Tibial artery (tissue), 4 donors: ENCODE results near the gene PRKAA1.
A peak's percentile ranks its signal among the peaks of the same experiment; 100 is the strongest.
"Not testable (repeated sequence)": the region's sequence is repeated elsewhere in the genome, so short reads cannot be mapped to it uniquely, and the experiment has no call there.

Source experiments
- DNase-seq, 2 donors: peaks; one replicate each; pipeline ENCODE4 v3.0.0-alpha.2; 2019
- H3K27ac ChIP-seq, 2 donors: fragments of 200-600 bp; sonication (generic) in 1 of 2; 1 replicate in 1 of 2; 2 replicates in 1 of 2; pipeline ENCODE4 v1.5.1; 2018 to 2019; ENCODE audit warnings: mild to moderate bottlenecking in 1 of 2
- H3K27me3 ChIP-seq, 2 donors: fragments of 200-600 bp; sonication (generic) in 1 of 2; one replicate each; pipeline versions ENCODE4 v1.5.1 to v1.6.0; 2016 to 2019
- H3K36me3 ChIP-seq, 3 donors: fragments of 200-600 bp; sonication (generic) in 2 of 3; one replicate each; pipeline ENCODE4 v1.5.1; 2016 to 2019; ENCODE audit warnings: mild to moderate bottlenecking in 2 of 3
- H3K4me1 ChIP-seq, 4 donors: fragments of 200-600 bp; sonication (generic) in 2 of 4; 1 replicate in 3 of 4; 2 replicates in 1 of 4; pipeline ENCODE4 v1.5.1; 2016 to 2019
- H3K4me3 ChIP-seq, 2 donors: fragments of 200-600 bp; sonication (generic) in 1 of 2; 1 replicate in 1 of 2; 2 replicates in 1 of 2; pipeline ENCODE4 v1.5.1; 2018 to 2019; ENCODE audit warnings: mild to moderate bottlenecking in 2 of 2
- H3K9me3 ChIP-seq, 3 donors: fragments of 200-600 bp; sonication (generic) in 1 of 3; one replicate each; pipeline ENCODE4 v1.5.1; 2016 to 2019
- intact Hi-C: fragments of 100-400 bp; cut with DNase I; formaldehyde crosslinking; loops from one replicate; pipeline ENCODE4 v1.15.0; 2023; ENCODE audit warnings: low total_unique reads
- TF ChIP-seq, protein P1 (sequence below), 2 experiments: fragments of 200-600 bp in 1 of 2; fragments of 450-650 bp in 1 of 2; IDR thresholded peaks; one replicate each; pipeline ENCODE4 v1.5.1; 2017 to 2019; ENCODE audit warnings: antibody characterized with exemption in 2 of 2, mild to moderate bottlenecking in 1 of 2, moderate library complexity in 1 of 2

The PRKAA1 gene

DNA sequence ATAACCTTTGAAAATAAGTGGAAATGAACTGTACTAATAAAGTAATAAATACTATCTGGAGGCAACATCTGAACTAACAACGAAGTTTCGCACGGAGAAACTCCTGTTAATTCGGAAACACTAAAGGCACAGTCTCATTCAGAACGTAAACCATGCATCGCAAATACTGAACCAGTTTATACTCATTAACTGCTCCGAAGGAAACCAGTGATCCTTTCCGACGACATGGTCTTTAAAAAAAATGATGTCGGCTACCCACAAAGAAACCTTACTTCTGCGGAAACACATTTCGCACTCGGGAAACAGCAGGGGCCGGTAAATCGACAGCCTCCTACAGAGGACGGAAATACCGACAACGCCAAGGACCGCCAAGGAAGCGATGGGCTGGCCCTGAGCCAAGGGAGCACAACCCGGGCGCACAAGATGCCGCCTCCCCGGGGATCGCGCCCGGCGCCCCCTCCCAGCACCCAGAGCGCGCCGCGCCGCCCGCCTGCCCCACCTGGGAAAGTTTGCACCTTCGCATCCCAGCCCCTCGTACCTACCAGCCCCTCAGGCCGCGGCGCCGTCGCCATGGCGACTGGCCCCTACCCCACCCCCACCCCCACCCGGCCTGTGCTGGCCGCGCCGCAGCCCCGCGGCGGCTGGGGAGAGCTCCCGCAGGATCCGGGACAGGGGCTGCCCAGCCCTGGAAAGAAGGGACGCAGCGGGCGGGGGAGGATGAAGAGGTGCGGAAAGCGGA, 732 bp downstream of the PRKAA1 start:
- Histone ChIP-seq H3K9me3 (no peaks in the 10 kb centered on the region), H3K27ac (peak overlapping the region; percentile 87 to 90), H3K36me3 (no peaks in the 10 kb centered on the region), H3K4me3 (peak overlapping the region; percentile 63 to 89), H3K27me3 (no peaks in the 10 kb centered on the region), H3K4me1 (peaks cover 0 to 43% (median 16%) of the 10 kb centered on the region in 4 donors)
- intact Hi-C loops, result no loop called here
- peak; percentile 71 to 84 for DNase-seq
- TF ChIP-seq, protein P1, sequence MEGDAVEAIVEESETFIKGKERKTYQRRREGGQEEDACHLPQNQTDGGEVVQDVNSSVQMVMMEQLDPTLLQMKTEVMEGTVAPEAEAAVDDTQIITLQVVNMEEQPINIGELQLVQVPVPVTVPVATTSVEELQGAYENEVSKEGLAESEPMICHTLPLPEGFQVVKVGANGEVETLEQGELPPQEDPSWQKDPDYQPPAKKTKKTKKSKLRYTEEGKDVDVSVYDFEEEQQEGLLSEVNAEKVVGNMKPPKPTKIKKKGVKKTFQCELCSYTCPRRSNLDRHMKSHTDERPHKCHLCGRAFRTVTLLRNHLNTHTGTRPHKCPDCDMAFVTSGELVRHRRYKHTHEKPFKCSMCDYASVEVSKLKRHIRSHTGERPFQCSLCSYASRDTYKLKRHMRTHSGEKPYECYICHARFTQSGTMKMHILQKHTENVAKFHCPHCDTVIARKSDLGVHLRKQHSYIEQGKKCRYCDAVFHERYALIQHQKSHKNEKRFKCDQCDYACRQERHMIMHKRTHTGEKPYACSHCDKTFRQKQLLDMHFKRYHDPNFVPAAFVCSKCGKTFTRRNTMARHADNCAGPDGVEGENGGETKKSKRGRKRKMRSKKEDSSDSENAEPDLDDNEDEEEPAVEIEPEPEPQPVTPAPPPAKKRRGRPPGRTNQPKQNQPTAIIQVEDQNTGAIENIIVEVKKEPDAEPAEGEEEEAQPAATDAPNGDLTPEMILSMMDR (IDR thresholded peaks at IDR 0.05), result no peak

DNA sequence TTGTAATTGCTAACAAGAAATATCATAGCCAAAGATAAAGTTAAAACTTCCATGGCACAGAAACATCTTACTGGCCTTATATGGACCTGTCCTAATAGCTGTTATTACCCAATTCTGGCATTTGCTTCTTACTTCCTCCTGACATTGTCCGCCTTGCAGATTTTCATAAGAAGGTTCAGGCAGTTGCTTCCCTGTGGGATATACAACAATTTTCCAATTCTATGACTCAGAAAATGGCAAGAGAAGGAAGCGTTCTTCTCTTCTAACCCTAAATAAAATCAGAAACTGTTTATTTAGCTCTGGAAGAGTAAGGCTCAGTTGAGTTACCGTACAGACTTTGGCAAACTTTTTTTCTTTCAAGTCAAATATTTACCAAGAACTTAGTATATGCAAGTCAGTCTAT, 1.7 kb downstream of the PRKAA1 start:
- TF ChIP-seq, protein P1 (IDR thresholded peaks at IDR 0.05), result no peak
- Histone ChIP-seq H3K4me3 (peak overlapping the region; percentile 63 to 89), H3K36me3 (no peaks in the 10 kb centered on the region), H3K4me1 (peaks cover 0 to 52% (median 17%) of the 10 kb centered on the region in 4 donors), H3K9me3 (no peaks in the 10 kb centered on the region), H3K27ac (peak overlapping the region; percentile 87 to 90), H3K27me3 (no peaks in the 10 kb centered on the region)
- DNase-seq, result no peak
- intact Hi-C loops, result no loop called here

DNA sequence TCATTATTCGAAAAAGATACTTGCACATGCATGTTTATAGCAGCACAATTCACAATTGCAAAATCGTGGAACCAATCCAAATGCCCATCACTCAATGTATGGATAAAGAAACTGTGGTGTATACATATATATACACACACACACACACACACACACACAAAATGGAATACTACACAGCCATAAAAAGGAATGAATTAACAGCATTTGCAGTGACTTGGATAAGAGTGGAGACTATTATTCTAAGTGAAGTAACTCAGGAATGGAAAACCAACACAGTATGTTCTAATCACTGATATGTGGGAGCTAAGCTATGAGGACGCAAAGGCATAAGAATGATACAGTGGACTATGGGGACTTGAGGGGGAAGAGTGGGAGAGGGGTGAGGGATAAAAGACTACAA, 3.3 kb downstream of the PRKAA1 start:
- intact Hi-C loops, DNase-seq, H3K9me3 ChIP-seq, H3K27ac ChIP-seq, H3K4me3 ChIP-seq, H3K27me3 ChIP-seq, H3K36me3 ChIP-seq: not testable (repeated sequence)
- H3K4me1 ChIP-seq, result peaks cover 0 to 67% (median 24%) of the 10 kb centered on the region in 4 donors

DNA sequence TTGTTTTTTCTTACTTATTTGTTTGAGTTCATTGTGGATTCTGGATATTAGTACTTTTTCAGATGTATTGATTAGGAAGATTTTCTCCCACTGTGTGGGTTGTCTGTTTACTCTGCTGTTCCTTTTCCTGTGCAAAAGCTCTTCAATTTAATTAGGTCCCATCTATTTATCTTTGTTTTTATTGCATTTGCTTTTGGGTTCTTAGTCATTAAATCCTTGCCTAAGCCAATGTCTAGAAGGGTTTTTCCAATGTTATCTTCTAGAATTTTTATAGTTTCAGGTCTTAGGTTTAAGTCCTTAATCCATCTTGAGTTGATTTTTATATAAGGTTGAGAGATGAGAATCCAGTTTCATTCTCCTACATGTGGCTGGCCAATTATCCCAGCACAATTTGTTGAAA, 3.8 kb downstream of the PRKAA1 start:
- H3K36me3 ChIP-seq, H3K27ac ChIP-seq, intact Hi-C loops, H3K27me3 ChIP-seq, H3K9me3 ChIP-seq, DNase-seq, H3K4me3 ChIP-seq: not testable (repeated sequence)
- peaks cover 0 to 62% (median 23%) of the 10 kb centered on the region in 4 donors for H3K4me1 ChIP-seq

DNA sequence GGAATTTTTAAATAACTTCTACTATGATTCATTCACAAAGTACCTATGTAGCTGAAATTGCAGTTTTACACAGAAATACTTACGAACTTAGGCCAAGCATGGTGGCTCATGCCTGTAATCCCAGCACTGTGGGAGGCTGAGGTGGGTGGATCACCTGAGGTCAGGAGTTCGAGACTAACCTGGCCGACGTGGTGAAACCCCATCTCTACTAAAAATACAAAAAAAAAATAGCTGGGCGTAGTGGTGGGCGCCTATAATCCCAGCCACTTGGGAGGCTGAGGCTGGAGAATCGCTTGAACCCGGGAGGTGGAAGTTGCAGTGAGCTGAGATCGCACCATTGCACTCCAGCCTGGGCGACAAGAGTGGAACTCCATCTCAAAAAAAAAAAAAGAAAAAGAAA, 5.5 kb downstream of the PRKAA1 start:
- DNase-seq, H3K36me3 ChIP-seq, H3K27ac ChIP-seq, H3K27me3 ChIP-seq, intact Hi-C loops, H3K9me3 ChIP-seq, H3K4me3 ChIP-seq: not testable (repeated sequence)
- peaks cover 0 to 56% (median 19%) of the 10 kb centered on the region in 4 donors for H3K4me1 ChIP-seq

DNA sequence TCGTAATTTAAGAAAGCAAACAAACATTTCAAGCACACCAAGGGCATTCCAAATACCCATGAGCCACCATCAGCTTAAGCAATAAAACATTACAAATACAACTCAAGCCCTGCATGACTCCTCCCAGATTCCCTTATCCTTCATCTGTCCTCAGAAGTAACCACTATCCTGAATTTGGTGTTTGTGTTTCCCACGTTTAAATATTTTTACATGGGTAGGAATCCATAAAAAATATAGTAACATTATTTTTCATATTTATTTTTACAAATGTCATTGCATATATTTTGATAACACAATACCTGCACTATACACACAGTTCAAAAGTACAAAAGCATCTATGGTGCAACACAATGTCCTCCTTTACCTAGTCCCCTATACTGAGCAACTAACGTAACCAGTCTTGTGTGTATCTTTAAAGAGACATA, 6.4 kb downstream of the PRKAA1 start:
- Histone ChIP-seq H3K36me3 (peaks cover 0 to 7% (median 5%) of the 10 kb centered on the region in 3 donors), H3K27ac (no peak overlapping the region), H3K4me1 (peaks cover 0 to 56% (median 17%) of the 10 kb centered on the region in 4 donors), H3K9me3 (no peaks in the 10 kb centered on the region), H3K27me3 (no peaks in the 10 kb centered on the region), H3K4me3 (no peak overlapping the region)
- TF ChIP-seq, protein P1 (IDR thresholded peaks at IDR 0.05), result no peak
- intact Hi-C loops, result no loop called here
- DNase-seq, result no peak

DNA sequence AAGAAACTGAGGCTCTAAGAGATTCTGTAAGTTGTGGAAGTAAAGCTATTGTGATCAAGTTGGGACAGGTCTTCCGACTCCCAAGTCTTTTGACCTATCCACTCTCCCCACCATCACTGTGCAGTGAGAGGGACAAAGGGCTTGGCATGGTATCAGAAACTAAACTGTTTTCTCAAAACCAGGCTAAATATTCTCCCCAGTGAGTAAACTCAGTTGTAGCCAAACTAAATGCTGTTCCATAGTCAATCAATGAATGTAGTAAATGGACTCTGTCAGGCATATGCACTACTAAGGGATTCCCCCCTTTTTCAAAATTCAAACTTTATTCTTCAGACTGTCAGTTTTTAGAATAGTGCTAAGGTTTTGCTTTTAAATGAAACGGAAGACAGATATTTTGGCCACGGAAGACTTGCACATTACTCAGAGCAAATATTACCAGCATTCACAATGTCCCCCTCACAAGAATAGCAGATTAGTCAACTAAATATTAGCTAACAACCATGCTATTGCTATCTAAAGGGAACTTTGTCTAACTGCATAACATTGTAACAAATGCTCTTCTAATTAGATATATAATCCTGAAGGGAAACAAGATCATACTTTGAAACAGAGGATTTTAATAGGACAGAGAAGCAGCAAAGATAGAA, 7.1 kb downstream of the PRKAA1 start:
- TF ChIP-seq, protein P1 (IDR thresholded peaks at IDR 0.05), result no peak
- H3K36me3 ChIP-seq, result peaks cover 0 to 7% (median 5%) of the 10 kb centered on the region in 3 donors
- H3K27ac ChIP-seq, result no peak overlapping the region
- no peak for DNase-seq
- no peaks in the 10 kb centered on the region for H3K9me3 ChIP-seq
- no peak overlapping the region for H3K4me3 ChIP-seq
- no peaks in the 10 kb centered on the region for H3K27me3 ChIP-seq
- intact Hi-C loops, result no loop called here
- peaks cover 0 to 53% (median 15%) of the 10 kb centered on the region in 4 donors for H3K4me1 ChIP-seq

DNA sequence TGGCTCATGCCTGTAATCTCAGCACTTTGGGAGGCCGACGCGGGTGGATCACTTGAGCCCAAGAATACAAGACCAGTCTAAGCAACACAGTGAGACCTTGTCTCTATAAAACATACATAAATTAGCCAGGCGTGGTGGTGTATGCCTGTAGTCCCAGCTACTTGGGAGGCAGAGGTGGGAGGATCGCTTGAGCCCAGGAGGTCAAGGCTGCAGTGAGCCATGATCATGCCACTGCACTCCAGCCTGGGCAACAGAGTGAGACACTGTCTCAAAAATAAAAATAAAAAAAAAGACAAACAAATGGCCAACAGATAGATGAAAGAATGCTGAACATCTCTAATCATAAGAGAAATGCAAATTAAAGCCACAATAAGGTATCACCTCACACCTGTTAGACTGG, 9.2 kb downstream of the PRKAA1 start:
- H3K27ac ChIP-seq, DNase-seq, H3K36me3 ChIP-seq, H3K9me3 ChIP-seq, intact Hi-C loops, H3K27me3 ChIP-seq, H3K4me3 ChIP-seq: not testable (repeated sequence)
- H3K4me1 ChIP-seq, result peaks cover 0 to 44% (median 14%) of the 10 kb centered on the region in 4 donors
